Measurements from ENCODE around the gene COL4A2.

The COL4A2 gene

GRCh38 chr13:110322126-110322827 lies 15.2 kb downstream of the COL4A2 start:
- DNase-seq (ENCODE audit: low spot score) = no peak

GRCh38 chr13:110322828-110323171 lies 15.7 kb downstream of the COL4A2 start:
- DNase-seq (ENCODE audit: low spot score) = no peak

- peak; percentile 84 for DNase-seq (ENCODE audit: low spot score)
Observed at GRCh38 chr13:110323172-110323891, 16.2 kb downstream of the COL4A2 start.

GRCh38 chr13:110324026-110324749 lies 17.1 kb downstream of the COL4A2 start:
- DNase-seq (ENCODE audit: low spot score) = no peak

DNA sequence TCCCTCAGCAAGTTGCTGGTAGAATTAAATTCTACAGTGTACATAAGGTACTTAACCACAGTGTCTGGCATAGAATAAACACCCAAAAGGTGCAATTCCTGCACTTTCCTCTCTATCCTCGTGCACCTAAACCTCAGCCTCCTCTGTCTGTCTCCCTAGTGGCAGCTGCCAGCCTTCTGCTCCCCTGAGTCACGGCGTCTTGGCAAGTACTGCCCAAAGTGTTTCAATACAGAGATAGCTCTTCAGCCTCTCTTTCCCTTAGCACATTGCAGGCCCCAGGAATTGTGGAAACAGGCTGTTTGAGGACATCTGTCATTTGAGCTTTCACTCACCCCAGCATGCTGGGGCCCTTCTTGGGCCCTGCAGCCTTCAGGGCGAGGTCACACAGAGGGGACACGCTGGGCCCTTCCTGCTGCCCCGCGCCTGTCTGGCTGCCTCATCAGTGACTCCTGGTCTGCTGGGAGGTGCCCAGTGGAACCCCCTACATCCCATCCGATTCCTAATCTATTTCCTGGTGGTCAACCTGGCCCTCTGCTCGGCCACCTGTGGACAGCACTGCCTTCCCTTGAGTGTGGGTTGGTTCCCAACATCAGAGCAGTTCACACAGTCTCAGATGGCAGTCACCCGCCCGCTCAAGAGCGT lies 19.3 kb downstream of the COL4A2 start:
- DNase-seq (ENCODE audit: low spot score) = no peak

DNA sequence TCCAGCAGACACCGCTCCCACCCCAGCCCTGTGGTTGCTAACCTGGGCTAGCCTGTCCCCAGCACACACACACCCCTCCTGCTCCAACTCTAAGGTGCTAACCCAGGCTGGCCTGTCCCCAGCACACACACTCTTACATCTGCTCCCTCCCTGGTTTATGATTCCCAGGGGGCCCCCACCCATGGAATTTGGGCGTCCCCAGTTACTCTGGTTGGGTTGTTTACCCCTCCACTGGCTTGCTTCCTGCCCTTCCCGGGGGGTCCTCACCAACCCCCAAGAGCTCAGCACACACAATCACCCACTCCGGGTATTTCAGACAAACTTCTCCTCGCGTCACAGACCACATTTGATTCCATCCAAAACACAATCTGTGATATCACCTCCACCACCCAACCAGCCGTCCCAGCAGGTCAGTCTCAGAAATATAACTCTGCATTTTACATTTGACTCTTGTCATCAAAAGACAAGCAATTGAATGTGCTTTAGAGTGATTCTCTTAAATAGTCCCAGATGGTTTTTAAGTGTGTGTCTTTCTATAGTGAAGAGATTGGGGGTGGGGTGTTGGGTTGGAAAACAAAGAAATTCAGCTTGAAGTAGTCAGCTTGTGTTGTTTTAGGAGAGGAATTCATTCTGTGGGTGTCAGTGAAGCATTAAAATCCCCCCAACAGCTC lies 20.1 kb downstream of the COL4A2 start:
- no peak for DNase-seq (ENCODE audit: low spot score)

DNA sequence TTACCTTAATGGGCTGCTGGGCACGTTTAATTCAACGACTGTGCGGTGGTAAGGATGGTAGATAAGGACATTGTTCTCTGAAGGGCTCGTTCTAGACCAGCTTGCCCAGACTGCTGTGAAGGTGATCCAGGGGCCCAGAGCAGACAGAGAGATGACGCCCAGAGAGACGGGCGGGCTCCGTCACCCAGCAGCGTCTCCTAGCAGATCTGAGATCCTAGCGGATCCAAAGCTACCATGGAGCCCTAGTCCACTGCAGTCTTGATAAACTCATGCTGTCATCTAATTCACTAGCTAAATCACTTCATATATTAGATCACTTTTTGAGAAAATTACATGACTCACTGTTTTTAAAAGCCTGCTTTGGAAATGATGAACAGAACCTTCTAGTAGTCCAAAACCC lies 21.5 kb downstream of the COL4A2 start:
- DNase-seq (ENCODE audit: low spot score) = no peak

DNA sequence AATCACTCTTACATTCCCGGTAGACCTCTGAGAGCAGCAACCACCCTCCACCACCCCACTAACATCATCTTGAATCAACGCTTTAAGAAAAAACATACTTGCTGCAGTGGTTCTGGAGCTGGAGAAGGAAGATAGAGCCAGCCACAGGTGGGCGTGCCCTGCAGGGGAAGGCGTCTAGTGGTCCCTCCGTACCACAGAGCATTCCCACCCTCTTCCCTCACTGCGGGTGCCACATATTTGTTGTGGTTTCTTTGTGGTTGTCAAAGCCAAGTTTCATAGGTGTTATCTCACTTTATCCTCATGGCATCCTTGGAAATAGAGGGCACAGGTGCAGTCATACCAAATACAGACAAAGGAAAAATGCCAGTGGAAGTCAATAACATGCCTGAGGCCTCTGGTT lies 22.2 kb downstream of the COL4A2 start:
- no peak for DNase-seq (ENCODE audit: low spot score)

DNA sequence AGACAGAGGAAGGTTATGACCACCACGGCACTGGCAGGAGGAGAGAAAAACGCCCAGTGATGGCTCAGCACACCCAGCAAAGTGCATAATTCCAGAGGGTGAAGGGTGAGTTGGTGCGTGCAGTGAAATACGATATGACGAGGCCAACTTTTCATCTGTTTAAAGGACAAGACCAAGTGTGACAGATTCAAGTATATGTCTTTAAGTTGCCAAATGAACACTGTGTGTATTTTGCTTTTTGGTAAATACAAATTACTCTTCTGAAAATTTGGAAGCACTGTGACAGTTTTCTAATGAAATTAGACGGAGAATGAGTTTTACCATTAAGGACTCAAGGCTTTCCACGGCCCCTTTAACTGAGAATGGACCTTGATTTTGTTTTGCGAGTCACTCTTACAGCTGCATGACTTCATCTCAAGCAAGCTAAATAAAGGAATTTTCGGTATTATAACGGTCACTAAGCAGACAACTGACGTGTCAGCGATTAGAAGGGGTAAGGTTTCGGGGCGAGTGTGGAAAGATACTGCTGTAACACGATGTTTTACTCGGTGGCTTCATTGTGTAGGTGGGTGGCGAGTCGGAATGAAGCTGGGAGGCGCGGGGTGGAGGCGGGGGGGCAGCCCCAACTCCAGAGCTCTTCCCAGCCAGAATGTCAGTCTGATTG lies 22.8 kb downstream of the COL4A2 start:
- no peak for DNase-seq (ENCODE audit: low spot score)

- DNase-seq (ENCODE audit: low spot score) = peak; percentile 85
Observed at GRCh38 chr13:110330491-110331011, 23.5 kb downstream of the COL4A2 start.

DNA sequence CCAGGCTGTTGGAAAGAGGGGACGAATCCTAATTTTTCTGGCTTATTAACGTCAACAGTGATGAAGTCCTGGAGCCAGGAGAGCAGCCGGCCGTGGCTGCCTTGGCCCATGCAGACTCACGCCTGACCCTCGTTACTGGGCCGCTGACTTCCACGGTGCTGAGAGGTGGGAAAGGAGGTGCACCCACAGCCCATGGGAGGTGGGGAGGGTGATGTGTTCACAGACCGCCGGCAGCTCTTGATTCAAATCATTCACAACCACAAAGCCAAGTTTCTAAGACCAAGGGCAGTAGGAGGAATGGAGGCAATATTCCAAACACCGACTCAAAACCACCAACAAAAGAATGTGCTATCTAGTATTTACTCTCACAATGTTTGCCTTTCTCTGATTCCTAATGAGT lies 24.3 kb downstream of the COL4A2 start:
- DNase-seq (ENCODE audit: low spot score) = no peak

GRCh38 chr13:110332750-110333149 lies 25.7 kb downstream of the COL4A2 start:
- DNase-seq (ENCODE audit: low spot score) = no peak

- no peak for DNase-seq (ENCODE audit: low spot score)
Observed at GRCh38 chr13:110333837-110334236, 26.8 kb downstream of the COL4A2 start.

DNA sequence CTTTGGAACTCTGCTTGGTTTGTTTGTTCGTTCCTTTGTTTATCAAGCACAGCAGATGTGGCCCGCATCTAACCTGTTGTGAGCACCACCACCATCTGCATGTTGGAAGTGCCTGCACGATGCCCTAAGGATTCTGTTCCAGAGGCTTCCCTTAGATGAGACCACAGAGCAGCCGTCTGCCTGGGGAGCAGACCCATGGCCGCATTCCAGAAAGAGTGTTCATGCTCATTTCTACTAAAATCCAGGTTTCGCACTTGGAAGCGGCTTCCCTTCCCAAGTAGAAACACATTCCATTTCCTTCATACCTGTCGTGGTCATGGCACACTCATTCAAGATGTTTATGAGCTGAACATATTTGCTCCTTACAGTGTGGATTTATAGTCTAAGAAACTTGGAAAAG lies 27.2 kb downstream of the COL4A2 start:
- DNase-seq (ENCODE audit: low spot score) = no peak

DNA sequence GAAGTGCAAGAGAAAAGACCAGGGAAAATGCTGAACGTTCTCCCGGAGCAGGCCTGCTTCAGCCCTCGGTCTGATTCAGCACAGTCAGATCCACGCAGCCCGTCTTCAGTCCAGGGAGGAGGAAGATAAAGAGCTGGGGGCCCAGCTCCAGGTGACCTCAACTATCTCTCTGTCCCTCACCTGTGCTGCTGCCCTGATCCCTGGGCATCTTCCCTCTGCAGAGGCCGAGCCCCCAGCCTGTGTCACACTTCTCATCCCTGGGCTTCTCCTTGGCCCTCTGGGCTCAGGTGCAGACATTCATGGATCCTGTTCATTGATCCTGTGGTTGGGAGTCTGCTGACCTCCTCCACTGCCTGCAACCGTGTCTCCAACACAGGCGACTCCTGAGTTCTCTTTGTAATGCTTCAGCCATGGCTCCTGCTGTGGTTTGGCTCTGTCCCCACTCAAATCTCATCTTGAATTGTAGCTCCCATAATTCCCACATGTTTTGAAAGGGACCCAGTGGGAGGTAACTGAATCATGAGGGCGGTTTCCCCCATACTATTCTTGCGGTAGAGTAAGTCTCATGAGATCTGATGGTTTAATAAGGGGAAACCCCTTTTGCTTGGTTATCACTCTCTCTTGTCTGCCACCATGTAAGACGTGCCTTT lies 27.9 kb downstream of the COL4A2 start:
- DNase-seq (ENCODE audit: low spot score) = no peak

GRCh38 chr13:110336108-110336507 lies 29.0 kb downstream of the COL4A2 start:
- no peak for DNase-seq (ENCODE audit: low spot score)

DNA sequence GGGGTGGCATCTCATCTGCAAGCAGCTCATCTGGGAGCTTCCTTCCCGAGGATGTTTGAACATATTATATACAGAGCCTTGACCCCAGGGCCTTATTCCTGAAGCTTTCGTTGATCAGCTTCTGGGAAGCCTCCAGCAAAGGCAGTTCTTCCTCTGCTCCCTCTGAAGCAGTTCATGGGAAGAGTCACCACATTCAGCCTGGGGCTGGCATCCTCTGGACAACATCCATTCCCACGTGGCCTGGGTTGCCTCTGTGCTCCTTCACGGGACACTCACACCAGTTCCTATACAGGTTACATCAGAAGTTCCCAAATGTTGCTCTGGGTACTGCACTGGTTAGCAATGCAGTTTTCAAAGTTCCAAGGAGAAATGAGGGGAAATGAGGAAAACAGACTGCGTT lies 29.6 kb downstream of the COL4A2 start:
- DNase-seq (ENCODE audit: low spot score) = no peak

GRCh38 chr13:110337247-110337646 lies 30.2 kb downstream of the COL4A2 start:
- no peak for DNase-seq (ENCODE audit: low spot score)

DNA sequence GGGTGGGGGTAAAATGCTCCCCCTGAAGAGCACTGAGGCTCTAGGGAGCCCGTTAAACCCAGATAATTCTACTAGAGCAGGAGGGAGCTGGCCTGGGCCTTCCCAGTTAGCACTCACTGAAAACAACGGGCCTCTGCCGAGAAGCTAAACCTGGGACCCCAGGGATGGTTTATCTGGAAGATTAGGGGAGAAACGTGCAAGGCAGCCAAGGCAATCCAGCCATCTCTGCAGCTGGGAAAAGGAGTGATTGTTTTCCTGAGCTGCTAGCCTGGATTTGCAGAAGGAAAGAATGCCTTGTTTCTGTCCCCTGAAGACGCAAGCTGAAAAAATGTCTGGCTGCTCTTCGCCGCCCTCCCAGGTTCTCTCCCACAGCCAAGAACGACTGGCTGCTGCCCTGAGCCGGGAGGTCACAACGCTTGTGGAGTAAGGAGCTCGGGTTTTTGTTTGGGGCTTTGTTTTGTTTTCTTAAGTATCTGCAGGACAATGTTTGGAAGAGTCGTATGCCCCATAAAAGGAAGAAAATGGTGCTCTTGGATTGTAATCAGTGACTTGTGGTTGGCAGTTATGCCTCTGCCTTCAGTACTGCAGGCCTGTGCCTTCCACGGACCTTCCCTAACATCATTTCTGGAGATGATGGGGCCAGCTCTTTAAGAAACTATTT lies 31.5 kb downstream of the COL4A2 start:
- no peak for DNase-seq (ENCODE audit: low spot score)

DNA sequence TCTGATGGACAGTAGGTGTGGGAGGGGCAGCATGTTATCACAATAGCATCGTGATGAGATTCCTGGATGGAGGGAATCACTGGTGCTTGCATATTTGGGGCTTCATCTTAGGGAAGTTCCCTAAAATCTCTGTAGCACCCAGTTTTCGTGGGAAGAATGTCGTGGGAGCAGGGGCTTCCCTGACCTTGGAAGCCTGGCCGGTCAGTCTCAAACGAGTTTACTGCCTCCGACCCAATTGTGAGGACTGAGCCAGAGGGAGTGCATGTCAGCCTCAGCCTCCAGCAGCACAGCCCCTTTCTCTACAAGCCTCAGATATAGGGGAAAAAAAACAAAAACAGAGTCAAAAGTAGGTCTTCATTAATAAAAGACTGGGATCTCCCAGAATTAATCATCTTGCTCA lies 32.2 kb downstream of the COL4A2 start:
- DNase-seq (ENCODE audit: low spot score) = no peak

Measured in hepatic stellate cell (primary cell).